Activated CD4-positive, alpha-beta T cell treated with anti-CD3 and anti-CD28 coated beads for 4 hours (primary cell): ENCODE measurements around the gene SCAPER.

Source experiments
- DNase-seq, 2 donors: peaks; one replicate each; pipeline ENCODE4 v3.0.0-alpha.2; 2020

The SCAPER gene

GRCh38 chr15:76345880-76346668 lies 559.1 kb downstream of the SCAPER start:
- no peak for DNase-seq

- DNase-seq = no peak
Measured at GRCh38 chr15:76345583-76345879, 559.6 kb downstream of the SCAPER start.

GRCh38 chr15:76344893-76345582 lies 560.1 kb downstream of the SCAPER start:
- no peak for DNase-seq

DNA sequence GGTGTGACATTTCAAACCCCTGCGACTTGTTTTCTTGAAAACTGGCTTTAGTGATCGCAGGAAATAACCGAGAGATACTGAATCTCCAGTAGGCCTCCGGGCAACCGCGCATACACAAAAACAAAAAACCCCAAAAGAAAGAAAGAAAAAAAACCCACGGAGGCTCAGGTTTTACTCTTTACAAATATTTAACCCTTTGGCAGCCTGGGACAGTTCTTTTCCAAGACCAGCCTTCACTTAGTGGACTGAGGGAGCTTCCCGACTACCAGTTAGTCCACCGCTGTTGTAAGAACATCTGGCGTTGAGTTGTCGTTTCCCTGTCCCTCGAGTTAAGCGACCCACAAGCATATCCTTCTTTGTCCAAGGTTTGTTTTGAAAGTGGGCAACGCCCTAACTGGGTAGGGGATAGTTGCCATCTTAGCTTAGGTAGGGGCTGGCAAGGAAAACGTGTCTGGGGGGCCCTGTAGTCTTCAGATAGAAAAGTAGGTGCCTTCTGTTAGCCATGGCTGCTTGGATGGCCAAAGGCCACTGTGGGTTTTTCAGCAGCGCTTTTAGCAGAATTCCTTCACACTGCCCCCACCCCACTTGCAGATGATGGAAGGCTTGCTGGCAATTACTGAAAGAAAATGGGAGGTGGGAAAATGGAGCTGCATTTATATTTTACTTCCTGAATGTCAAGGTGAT lies 561.7 kb downstream of the SCAPER start:
- no peak for DNase-seq

- no peak for DNase-seq
Measured at GRCh38 chr15:76342382-76343201, 562.5 kb downstream of the SCAPER start.

DNA sequence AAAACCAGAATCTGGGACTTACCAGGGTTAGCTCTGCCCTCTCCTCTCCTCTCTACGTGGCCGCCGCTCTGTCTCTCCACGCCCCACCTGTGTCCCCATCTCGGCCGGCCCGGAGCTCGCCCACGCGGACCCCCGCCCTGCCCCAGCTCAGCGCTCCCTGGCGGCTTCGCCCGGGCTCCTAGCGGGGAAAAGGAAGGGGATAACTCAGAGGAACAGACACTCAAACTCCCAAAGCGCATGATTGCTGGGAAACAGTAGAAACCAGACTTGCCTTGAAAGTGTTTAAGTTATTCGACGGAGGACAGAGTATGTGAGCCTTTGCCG lies 563.1 kb downstream of the SCAPER start:
- DNase-seq = no peak

DNA sequence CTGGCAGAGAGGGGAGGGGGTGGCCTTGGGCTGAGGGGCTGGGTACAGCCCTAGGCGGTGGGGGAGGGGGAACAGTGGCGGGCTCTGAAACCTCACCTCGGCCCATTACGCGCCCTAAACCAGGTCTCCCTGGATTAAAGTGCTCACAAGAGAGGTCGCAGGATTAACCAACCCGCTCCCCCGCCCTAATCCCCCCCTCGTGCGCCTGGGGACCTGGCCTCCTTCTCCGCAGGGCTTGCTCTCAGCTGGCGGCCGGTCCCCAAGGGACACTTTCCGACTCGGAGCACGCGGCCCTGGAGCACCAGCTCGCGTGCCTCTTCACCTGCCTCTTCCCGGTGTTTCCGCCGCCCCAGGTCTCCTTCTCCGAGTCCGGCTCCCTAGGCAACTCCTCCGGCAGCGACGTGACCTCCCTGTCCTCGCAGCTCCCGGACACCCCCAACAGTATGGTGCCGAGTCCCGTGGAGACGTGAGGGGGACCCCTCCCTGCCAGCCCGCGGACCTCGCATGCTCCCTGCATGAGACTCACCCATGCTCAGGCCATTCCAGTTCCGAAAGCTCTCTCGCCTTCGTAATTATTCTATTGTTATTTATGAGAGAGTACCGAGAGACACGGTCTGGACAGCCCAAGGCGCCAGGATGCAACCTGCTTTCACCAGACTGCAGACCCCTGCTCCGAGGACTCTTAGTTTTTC lies 563.6 kb downstream of the SCAPER start:
- no peak for DNase-seq

DNA sequence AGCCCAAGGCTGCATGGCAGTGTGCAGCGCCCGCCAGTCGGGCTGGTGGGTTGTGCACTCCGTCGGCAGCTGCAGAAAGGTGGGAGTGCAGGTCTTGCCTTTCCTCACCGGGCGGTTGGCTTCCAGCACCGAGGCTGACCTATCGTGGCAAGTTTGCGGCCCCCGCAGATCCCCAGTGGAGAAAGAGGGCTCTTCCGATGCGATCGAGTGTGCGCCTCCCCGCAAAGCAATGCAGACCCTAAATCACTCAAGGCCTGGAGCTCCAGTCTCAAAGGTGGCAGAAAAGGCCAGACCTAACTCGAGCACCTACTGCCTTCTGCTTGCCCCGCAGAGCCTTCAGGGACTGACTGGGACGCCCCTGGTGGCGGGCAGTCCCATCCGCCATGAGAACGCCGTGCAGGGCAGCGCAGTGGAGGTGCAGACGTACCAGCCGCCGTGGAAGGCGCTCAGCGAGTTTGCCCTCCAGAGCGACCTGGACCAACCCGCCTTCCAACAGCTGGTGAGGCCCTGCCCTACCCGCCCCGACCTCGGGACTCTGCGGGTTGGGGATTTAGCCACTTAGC lies 564.3 kb downstream of the SCAPER start:
- DNase-seq = peak in 1 of 2 donors; percentile 39

DNA sequence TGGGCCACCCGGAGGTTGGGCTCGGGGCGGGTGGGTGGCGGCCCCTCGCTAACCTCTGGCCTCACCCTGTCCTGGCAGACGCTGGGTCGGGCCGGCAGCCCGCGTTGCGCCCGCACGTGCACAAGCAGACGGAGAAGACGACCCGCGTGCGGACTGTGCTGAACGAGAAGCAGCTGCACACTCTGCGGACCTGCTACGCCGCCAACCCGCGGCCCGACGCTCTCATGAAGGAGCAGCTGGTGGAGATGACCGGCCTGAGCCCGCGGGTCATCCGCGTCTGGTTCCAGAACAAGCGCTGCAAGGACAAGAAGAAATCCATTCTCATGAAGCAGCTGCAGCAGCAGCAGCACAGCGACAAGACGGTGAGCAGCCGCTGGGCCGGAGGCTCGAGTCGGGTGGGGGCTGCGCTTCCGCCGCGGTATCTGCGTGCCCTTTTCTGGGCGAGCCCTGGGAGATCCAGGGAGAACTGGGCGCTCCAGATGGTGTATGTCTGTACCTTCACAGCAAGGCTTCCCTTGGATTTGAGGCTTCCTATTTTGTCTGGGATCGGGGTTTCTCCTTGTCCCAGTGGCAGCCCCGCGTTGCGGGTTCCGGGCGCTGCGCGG lies 564.8 kb downstream of the SCAPER start:
- DNase-seq = no peak

- no peak for DNase-seq
Measured at GRCh38 chr15:76339305-76340197, 565.6 kb downstream of the SCAPER start.

- no peak for DNase-seq
Measured at GRCh38 chr15:76338486-76339304, 566.4 kb downstream of the SCAPER start.

- DNase-seq = no peak
Measured at GRCh38 chr15:76337696-76338485, 567.2 kb downstream of the SCAPER start.

- no peak for DNase-seq
Measured at GRCh38 chr15:76337059-76337695, 568.0 kb downstream of the SCAPER start.

GRCh38 chr15:76336254-76337058 lies 568.7 kb downstream of the SCAPER start, which contains the start of gene ISL2:
ISL2 (plus strand) TSS chr15:76336773; CDS start chr15:76336884, 111 bp downstream.
- DNase-seq = peak; percentile 58 to 61

DNA sequence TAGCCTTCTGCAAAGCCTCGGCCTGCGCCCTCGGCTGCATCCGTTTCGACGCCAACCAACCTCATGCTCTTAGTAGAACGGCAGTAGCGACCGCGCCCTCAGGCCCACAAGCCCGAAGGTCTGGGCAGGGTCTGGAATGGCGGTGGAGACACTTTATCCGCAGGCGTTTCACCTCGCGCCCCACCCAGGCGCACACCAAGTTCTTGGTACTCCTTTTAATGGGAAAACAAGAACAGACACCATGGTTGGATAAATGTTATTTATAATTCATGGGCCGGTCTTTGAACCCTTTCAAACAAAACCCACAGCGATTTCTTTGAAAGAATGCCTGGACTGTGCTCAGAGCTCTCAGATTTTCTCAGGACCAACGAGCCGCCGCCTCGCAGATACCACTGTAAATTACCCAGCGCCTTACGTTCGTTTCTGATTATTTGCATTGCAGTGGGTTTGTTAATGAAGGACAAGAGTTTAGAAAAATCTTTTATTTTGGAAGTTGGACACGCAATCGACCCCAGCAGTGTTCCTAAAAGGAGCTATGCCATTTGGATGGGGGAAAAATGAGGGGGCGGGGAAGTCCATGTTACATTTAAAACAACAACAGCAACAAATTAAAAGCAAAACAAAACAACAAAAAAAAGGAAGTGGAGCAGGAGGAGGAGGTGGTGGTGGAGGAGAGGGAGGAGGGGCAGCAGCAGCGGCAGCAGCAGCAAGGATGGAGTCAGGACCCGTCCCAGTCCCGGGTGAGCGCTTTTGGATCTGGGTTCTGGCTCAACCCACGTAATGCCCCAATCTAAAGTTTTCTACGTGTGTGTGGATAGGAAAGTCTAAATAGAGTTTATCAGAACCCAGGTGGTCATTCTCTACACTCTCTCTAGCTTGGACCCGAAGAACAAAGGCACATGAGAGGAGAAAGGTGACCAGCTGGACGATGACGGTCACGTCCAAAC lies 569.6 kb downstream of the SCAPER start:
- DNase-seq = no peak
